HG02571 (cell line): ENCODE data around the gene DYNC1LI1.

Experiments used
- ATAC-seq: cut with Tn5 transposase; IDR thresholded peaks from one replicate; pipeline ENCODE4 v1.9.1; 2021; ENCODE audit warnings: mild to moderate bottlenecking, moderate library complexity; ENCODE audit not compliant: unreplicated experiment

DYNC1LI1 gene

DNA sequence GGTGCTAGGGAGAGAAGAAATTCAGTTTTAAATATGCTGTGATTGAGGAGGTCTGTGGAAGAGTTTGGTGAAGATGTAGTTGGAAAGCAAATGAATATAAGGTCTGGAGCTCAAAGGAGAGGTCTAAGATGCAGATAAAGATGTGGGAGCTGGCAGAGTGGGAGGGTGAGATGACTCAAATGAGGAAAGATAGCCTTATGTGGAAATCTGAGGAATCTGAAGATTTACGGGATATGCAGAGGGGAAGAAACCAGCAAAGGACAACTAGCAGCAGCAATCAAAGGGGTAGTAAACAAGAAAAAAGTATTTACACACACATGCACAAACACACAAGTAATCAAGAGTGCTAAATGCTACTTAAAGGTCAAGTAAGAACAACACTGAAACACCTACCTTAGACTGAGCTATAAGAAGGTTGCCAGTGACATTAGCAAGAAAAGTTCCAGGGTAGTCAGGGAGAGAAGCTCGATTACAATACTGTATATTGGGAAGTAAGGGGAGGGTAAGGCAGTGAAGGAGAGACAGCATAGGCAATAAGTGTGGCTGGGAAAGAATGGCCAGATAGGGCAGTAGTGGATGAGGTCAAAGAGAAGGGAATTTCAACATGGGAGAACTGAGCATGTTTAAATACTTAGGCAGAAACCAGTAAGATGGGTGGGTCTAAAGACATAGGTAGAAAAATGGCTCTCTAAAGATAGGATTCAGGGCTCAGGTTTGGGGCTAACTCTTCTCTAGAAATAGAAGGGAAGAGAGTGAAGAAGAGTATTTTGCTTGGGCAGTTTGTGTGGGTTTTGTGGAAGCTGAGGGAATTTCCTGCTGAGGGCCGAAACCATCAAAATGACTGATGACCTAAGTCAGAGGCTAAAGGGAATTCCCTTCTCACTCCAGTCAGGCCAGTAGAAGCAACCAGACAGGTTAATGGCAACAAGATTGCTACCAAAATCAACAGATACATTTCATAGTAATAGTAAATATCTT, 76.9 kb downstream of the DYNC1LI1 start:
- peak; percentile 79 for ATAC-seq

DNA sequence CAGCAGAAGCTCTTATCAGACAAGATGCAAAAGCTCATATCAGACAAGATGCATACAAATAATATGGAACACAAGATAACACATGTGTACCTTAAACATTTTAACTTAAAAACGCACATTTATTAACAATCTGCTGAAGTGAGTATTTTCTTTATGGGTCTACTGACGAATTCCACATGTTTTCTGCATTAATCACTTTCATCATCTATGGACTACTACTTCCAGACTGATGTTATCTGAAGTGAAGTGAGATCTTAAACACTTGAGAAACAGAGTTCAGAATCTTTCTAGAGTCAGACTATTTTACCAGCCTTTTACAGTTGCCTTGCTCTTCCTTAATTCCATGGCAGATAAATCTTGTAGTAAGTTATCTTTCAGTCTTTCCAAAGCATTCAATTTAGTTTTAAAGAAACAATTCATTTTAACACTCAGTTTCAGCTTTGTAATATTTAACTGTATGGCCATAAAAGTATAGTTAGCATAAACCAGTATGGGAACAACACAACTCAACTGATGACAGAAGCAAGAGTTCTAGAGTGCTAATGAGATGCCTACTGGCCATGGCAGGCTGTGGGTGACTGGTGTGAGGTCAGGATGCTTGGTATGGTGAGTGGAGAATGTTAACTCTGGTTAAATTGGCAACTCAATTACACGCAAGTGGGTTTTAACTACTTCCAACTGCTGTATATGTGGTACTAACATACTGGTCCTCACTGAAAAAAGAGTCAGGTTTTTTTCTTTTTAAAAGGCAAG, 77.8 kb downstream of the DYNC1LI1 start:
- ATAC-seq: no peak

DNA sequence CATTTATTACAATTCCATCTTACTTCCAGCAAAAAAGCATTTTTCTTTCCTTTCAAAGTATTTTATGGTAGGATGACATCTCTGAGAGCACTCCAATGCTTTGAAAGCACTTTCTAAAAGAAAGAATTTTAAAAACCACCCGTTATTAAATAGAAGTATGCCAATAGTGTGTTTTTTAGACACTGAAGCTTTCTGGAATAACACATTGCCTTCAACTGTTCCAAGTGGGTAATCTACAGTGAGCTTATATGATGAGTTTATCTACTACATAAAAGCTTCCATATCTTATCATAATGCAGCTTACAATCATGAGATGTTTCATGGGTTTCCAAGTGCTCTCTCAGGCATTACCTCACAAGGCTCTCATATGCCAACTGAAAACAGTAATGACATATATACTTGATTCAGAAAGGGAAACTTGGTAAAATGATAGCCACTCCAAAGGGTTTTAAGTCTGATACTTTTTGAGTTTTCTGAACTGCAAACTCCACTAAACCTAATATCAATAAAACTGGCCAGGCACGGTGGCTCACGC, 82.1 kb downstream of the DYNC1LI1 start:
- no peak for ATAC-seq

DNA sequence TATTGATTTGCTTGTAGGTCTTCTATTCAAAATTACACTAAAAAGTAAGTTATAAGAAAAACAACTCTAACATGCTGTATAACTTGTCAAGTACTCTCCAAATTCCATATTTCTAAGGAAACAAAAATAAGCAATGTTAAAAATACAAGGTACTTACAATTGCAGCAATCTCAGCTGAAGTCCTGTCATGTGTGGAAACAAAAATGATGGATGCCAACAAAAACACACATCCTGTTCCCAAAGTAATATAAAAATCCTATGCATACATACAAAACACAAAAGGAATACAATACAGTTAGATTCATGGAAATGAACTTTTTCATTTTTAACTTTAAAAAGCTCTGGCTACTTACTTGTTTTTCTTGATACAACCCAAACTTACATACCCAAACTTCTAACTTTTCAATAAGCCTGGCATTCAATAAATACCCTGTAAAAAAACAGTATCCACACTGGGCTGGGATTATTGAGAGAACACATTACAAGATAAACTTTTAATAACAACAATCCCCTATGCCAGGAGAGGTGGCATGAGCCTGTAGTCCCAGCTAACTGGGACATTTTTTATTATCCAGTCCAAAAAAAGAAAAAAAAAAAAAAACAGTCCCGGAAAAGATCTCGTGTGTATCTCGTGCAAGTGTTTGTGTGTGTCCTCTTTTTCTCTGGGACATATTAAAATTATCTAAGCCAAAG, 82.7 kb downstream of the DYNC1LI1 start:
- no peak for ATAC-seq

DNA sequence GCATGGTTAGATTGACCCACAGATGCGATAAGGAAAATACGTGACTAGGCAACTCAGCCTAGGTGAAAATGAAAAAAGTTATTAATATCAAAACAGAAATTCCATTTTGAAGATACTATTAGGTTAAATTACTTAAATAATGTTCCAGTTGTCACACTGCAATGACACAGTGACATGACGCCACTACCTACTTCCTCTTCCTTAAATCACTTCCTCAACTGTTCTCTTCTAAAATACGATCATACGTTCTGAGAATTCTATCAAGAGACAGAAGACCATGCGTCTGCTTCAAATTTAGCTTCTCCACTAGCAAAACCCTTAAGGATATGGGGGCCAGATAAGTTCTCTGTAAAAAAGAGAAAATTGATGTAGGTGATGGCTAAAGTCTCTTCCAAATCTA, 86.2 kb downstream of the DYNC1LI1 start:
- ATAC-seq: no peak

DNA sequence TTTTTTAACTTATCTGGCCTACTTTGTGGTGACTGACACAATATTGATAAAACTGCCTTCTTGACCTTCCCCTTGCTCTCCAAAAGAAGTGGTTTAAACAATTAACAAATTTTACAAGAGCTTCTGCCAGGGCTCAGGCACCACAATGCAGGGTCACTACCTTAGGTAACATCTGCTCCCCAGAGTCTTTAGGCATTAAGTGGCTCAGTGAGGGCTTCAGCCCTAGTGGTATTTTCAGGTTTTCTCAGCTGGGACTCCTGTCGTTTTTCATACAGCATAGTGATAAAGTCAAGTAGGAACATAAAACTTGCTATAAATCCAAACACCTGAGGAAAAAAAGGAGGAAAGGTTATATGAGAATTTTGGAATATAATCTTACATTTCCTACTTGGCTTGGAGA, 86.9 kb downstream of the DYNC1LI1 start:
- ATAC-seq: no peak

DNA sequence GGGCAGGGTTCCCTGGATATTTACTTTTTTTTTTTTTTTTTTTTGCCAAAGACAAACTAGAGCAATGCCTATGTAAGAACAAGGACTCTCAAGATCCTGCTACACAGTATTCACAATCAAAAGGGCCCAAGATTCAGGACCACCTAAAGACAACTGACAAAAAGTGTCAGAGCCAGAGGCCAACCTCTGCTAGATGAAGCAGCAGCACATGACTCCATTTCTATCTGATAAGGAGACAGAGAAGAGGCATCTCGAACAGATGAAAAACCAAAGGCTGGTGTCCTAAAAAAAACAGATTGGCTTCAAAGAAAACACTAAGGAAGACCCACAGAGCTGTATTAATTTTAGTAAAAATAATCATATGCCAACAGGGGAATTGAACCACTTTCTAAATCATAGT, 88.0 kb downstream of the DYNC1LI1 start:
- ATAC-seq: no peak

DNA sequence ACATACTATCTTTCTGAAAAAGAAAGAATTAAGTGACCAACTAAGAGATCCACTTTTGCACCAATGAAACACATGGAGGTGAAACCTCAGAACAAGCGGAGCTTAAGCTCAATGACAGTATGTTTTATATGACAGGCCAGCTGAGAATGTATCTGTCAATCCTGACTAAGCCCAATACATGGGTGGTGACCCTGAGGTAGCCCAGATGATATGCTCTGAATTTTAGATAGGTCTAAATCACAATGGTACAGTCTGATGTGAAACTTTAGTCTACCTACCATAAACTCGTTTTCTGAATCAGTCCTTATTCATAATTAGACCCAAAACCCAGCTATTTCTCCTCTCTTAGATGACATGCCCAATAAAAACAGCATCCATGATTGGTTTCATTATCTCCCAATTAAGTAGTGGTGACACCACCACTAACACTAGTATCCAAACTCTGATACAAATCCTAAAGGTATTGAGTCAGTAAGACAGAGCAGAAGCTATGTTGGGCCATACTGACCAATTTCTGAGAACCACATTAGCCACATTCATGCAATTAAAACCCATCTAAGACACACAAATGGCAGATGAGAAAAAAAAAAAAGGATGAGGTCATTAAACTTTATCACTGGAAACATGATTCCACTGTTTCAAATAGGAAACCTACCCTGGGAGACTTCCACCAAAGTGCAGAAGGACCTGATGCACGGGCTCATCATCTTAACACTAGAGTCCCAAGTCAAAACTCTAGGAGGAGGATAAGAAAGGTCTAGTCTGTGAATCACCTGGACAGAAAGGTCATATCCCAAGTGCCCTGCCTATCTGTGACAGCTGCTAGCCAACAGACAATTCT, 88.6 kb downstream of the DYNC1LI1 start:
- ATAC-seq: no peak

DNA sequence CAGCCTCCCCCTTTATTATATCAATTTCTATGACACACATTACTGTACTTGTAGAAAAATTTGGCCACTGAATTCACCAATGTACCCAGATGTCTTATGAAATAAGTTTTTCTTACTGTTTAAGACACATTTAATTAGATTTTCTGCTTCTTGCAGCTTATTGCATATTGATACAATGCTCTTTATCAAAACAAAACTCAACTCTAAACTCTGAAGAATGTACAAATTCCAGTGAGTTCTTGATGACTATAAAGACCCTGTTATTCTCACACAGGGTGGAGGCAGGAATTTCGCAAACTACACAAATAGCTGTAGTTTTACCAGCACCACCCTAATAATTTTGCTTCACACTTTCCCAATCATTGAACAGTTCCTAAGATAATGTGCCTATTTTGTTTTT, 90.1 kb downstream of the DYNC1LI1 start:
- ATAC-seq: no peak
